K562 (cell line): ENCODE measurements around the gene PLXDC1. TPM values are rescaled to one million over a fixed set of nuclear protein-coding genes. Genes with fewer than 3 reads are reported as not detected.

ENCODE experiments used
- DMBX1 ChIP-seq: fragments of 250-450 bp; sonication (Bioruptor Pico); IDR thresholded peaks from 2 replicates; pipeline ENCODE4 v1.8.0; 2022; ENCODE audit warnings: inconsistent platforms, mild to moderate bottlenecking, moderate library complexity, borderline replicate concordance
- HDAC1 ChIP-seq, 2 experiments: fragments of 450-650 bp; IDR thresholded peaks; 2 replicates each; pipeline ENCODE4 v1.6.1; 2016 to 2017; ENCODE audit warnings: inconsistent platforms in 1 of 2, mild to moderate bottlenecking in 1 of 2, moderate library complexity in 1 of 2
- HNRNPLL ChIP-seq: fragments of 200-400 bp; formaldehyde crosslinking; IDR thresholded peaks from 2 replicates; pipeline ENCODE4 v1.6.1; 2017; ENCODE audit warnings: low read length, low read depth, mild to moderate bottlenecking; ENCODE audit not compliant: poor library complexity, severe bottlenecking
- L3MBTL2 ChIP-seq: fragments of 450-650 bp; IDR thresholded peaks from 2 replicates; pipeline ENCODE4 v1.6.1; 2016; ENCODE audit warnings: mild to moderate bottlenecking, moderate library complexity
- NONO ChIP-seq, 2 experiments: fragments of 200-400 bp in 1 of 2; fragments of 450-650 bp in 1 of 2; formaldehyde crosslinking in 1 of 2; IDR thresholded peaks; 2 replicates each; pipeline ENCODE4 v1.6.1; 2017; ENCODE audit warnings: low read depth in 2 of 2, mild to moderate bottlenecking in 2 of 2, moderate library complexity in 2 of 2, low read length in 1 of 2
- POLR2AphosphoS5 ChIP-seq: IDR thresholded peaks from 2 replicates; pipeline ENCODE4 v1.6.1; 2011; ENCODE audit warnings: mild to moderate bottlenecking, low read depth, low read length, moderate library complexity; ENCODE audit not compliant: control insufficient read depth, insufficient read depth
- RERE ChIP-seq: sonication (generic); formaldehyde crosslinking; IDR thresholded peaks from 2 replicates; pipeline ENCODE4 v1.8.0; 2023; ENCODE audit warnings: missing genetic modification reagents, mild to moderate bottlenecking, borderline replicate concordance
- SIN3A ChIP-seq, 2 experiments: fragments of 150-350 bp in 1 of 2; IDR thresholded peaks; 2 replicates each; pipeline ENCODE4 v1.6.1; 2011 to 2016; ENCODE audit warnings: borderline replicate concordance in 2 of 2, low read depth in 2 of 2, low read length in 2 of 2, mild to moderate bottlenecking in 2 of 2, moderate library complexity in 2 of 2; ENCODE audit not compliant: control insufficient read depth in 1 of 2
- SRSF1 ChIP-seq: fragments of 200-400 bp; formaldehyde crosslinking; IDR thresholded peaks from 2 replicates; pipeline ENCODE4 v1.6.1; 2017; ENCODE audit warnings: mild to moderate bottlenecking, low read depth, low read length, moderate library complexity
- UBTF ChIP-seq, 2 experiments: IDR thresholded peaks; 2 replicates each; pipeline ENCODE4 v1.6.1; 2012; ENCODE audit warnings: improper control_type of control experiment in 2 of 2, low read depth in 2 of 2, low read length in 2 of 2, borderline replicate concordance in 1 of 2
- VEZF1 ChIP-seq: fragments of 200-800 bp; sonication (Bioruptor generic); IDR thresholded peaks from 2 replicates; pipeline ENCODE4 v1.6.1; 2017; ENCODE audit warnings: missing genetic modification characterization, missing compliant biosample characterization
- XRCC3 ChIP-seq: fragments of 450-650 bp; IDR thresholded peaks from 2 replicates; pipeline ENCODE4 v1.6.1; 2017; ENCODE audit warnings: mild to moderate bottlenecking, moderate library complexity
- ZNF184 ChIP-seq: sonication (generic); formaldehyde crosslinking; IDR thresholded peaks from 2 replicates; pipeline ENCODE4 v1.5.0; 2020; ENCODE audit warnings: missing genetic modification reagents
- ZNF740 ChIP-seq, 3 experiments: fragments of 200-800 bp in 1 of 3; sonication (Bioruptor generic) in 1 of 3; sonication (generic) in 1 of 3; formaldehyde crosslinking in 1 of 3; IDR thresholded peaks; 2 replicates each; pipeline versions ENCODE4 v1.6.1 to v1.8.0; 2016 to 2022; ENCODE audit warnings: mild to moderate bottlenecking in 2 of 3, missing compliant biosample characterization in 2 of 3, missing genetic modification characterization in 2 of 3, missing genetic modification reagents in 1 of 3
- polyA plus RNA-seq, 8 experiments: library from polyadenylated mRNA; depleted of rRNA in 4 of 8; stranded (reverse) in 5 of 8; unstranded in 3 of 8; fragments of >200 nt; fragmentation: Nextera tagmentation in 2 of 8; fragmentation: Illumina TruSeq in 1 of 8; extraction: Ambion mirVana in 2 of 8; extraction: Trizol in 1 of 8; gene quantifications; 2 replicates each; pipeline versions ENCODE4 v1.2.1 to v1.2.3, GENCODE V29; 2011 to 2014; ENCODE audit warnings: inconsistent platforms in 1 of 8, missing spikeins in 1 of 8
- total RNA-seq, 7 experiments: library from RNA; depleted of rRNA in 6 of 7; stranded (reverse); fragments of >200 nt in 6 of 7; fragmentation: Illumina TruSeq in 2 of 7; extraction: Trizol in 2 of 7; gene quantifications; 2 replicates each; pipeline versions ENCODE4 v1.2.1 to v1.2.3, GENCODE V29; 2011 to 2021; ENCODE audit warnings: low replicate concordance in 1 of 7

Gene PLXDC1
- total and polyA plus RNA-seq, 9 of the 15 experiments (the other 6 are each of a cell fraction or from before 2014, with no cell fraction given): not detected

- TF ChIP-seq VEZF1 (CRISPR knock-in tag) (peak; percentile 92), HNRNPLL (no peak), ZNF184 (no peak), ZNF740 (CRISPR knock-in tag; IDR thresholded peaks at IDR 0.05) (peak; percentile 87), ZNF740 (tag; IDR thresholded peaks at IDR 0.05) (peak in 1 of 2 experiments; percentile 73; a peak in 1 of 4 replicates), POLR2AphosphoS5 (0 out of 2 replicates have a peak, but pooled peaks have one; percentile 30), DMBX1 (CRISPR knock-in tag) (no peak), UBTF (IDR thresholded peaks at IDR 0.05; ENCODE audit: borderline replicate concordance in 1 of 2, low read depth in 2 of 2, low read length in 2 of 2) (peak; percentile 90 to 97; a peak in 3 of 4 replicates), RERE (CRISPR knock-in tag) (no peak), L3MBTL2 (peak; percentile 48), NONO (IDR thresholded peaks at IDR 0.05; ENCODE audit: low read depth in 2 of 2, low read length in 1 of 2) (no peak), HDAC1 (IDR thresholded peaks at IDR 0.05) (0 out of 4 replicates have a peak, but pooled peaks of 1 of the 2 experiments have one; percentile 13), SRSF1 (no peak), XRCC3 (no peak), SIN3A (IDR thresholded peaks at IDR 0.05; ENCODE audit: borderline replicate concordance in 2 of 2, control insufficient read depth in 1 of 2, low read depth in 2 of 2, low read length in 2 of 2) (peak in 1 of 2 experiments; percentile 64; a peak in 1 of 4 replicates)
These were observed 46.1 kb upstream of the PLXDC1 start, which contains the start of gene CACNB1 (continued) for GRCh38 chr17:39197380-39198185.
